Activated T-cell treated with anti-CD3 and anti-CD28 coated beads for 1 hour (primary cell): ENCODE data around the gene TMPRSS11B.
"Not testable (repeated sequence)": the region's sequence is repeated elsewhere in the genome, so short reads cannot be mapped to it uniquely, and the experiment has no call there.

Experiments
- DNase-seq: peaks from one replicate; pipeline ENCODE4 v3.0.0-alpha.2; 2020; ENCODE audit warnings: low read depth

TMPRSS11B gene

DNA sequence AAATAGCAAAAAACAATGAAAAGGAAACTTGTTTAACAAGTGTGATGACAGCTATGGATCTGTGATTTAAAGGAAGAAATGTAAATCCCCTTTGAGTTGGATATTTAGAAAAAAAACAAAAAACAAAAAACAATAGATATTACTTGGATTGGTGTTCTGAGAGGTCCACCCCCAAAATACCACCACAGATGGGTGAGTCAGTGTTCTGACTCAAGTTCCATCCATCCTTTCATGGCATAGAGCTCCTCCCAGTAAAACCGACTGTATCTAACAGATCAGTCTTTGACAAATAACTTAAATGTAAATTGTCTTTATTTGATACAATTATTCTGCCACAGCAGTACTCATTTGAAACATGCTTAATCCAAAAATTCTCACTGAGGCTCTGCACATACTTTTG, 27.4 kb downstream of the TMPRSS11B start:
- no peak for DNase-seq

DNA sequence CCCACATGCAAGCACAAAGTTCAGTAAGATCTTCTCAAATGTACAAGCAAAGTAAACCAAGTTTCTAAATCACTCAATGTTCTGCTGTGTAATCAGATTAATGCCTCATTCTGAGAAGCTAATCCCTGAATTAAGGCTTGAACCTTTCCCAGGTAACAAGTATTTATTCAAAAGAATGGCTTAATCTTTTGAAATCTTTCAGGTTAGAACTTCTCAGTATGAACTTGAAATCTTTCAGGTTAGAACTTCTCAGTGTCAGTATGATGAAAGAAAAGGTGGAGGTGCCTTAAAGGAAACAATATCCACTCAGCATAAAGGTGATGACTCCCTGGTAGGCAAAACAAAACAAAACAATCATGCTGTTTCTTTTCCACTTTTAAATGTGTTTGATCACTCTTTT, 29.0 kb downstream of the TMPRSS11B start:
- no peak for DNase-seq

DNA sequence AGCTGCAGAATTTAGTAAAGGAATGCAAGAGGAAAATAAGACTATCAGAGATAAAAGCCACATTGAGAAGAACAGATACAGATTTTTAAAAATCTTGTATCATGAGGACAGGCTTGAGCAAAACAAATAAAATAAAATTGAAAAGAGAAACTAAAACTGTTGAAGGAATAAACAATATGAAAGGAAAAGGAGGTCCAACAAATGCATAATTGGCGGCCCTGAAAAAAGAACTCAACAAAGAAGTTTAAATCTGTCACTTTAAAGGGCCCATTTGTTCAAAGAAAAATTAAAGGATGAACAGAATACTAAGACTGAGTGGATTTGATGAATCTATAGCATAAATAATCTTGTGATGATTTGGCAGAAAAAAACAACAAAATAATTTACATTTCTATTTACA, 36.5 kb downstream of the TMPRSS11B start:
- DNase-seq = no peak

DNA sequence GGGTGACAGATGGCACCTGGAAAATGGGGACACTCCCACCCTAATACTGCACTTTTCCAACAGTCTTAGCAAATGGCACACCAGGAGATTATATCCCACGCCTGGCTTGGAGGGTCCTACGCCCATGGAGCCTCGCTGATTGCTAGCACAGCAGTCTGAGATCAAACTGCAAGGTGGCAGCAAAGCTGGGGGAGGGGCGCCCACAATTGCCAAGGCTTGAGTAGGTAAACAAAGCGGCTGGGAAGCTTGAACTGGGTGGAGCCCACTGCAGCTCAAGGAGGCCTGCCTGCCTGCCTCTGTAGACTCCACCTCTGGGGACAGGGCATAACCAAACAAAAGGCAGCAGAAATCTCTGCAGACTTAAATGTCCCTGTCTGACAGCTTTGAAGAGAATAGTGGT, 51.2 kb downstream of the TMPRSS11B start:
- DNase-seq = not testable (repeated sequence)

DNA sequence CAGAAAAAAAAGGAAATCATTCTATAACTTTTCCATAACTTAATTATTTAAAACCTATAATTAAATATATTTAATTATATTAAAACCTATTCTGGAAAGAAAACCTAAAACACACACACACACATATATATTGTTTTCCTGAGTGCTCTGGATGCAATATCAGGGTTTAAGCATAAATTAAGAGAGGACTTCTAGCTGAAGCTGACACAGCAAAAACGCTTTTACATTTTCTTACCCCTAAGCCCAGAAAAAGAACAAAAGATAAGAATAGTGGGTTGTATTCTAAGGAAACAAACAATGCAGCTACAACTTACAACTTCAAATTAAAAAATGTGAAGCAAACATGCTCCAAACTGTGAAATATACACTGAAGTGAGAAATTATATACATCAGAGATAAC, 52.3 kb downstream of the TMPRSS11B start:
- DNase-seq = no peak

DNA sequence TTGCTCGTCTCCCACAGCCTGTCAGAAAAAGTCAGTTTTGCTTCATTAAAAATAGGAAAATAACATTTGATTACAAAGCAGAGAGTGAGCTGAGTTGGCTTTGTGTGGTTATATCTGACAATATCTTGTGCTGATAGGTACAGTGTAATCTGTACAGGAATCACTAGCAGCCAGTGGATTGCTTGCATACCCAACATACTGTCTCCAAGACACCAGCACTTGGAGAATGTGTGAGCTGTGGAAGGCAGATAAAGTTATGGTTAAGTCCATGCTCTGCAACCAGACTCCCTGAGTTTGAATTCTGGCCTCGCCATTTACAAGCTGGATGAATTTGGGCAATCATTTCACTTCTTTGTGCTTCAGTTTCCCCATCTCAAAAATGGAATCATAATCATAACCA, 58.3 kb downstream of the TMPRSS11B start:
- DNase-seq = no peak

DNA sequence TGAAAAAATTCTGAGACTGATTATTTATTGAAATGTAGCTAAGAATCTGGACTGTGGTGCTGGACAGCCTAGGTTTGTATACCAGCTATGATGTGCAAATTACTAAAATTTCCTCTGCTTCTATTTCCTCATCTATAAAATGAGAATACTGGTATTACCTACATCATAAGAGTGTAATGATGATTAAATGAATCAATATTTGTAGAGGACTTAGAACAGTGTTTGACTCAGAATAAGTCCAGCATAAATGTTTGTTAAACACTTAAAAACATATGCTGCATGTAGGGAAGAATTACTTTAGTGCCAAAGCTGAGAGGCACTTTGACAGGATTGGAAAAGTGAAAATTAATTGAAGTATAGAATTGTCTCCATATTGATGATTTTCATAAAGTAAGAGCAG, 60.6 kb downstream of the TMPRSS11B start:
- DNase-seq = no peak

DNA sequence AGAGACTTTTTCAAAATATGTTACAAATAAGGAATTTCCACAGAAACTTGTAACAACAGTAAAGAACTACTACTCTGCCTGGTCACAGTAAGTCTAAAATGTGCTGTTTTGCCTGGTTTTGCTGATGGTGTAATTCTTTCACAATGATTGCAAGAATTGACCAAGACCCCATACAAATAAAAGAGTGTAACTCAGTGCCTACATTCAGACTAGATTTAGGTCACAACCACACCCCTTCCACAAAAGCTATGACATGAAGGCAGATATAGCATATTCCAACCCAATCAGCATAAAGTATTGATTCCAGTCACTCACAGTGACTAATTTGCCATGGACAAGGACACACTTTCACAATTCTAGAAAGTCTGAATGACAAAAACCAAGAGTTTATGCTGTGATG, 62.1 kb downstream of the TMPRSS11B start:
- DNase-seq = no peak

DNA sequence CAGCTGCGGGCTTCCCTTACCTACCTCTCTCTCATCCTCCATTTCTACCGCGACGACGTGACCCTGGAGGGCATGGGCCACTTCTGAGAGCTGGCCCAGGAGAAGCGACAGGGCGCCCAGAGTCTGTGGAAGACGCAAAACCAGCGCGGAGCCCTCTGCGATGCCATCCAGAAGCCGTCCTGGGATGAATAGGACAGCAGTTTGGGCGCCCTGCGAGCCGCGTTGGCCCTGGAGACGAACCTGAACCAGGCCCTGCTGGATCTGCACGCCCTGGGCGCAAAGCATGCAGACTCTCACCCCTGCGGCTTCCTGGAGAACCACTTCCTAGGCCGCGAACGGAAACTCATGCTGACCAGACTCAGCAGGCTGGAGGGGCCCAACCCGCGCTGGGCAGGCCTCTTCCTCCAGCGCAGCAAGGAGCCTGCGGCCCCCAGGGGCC, 63.1 kb downstream of the TMPRSS11B start:
- DNase-seq = no peak

DNA sequence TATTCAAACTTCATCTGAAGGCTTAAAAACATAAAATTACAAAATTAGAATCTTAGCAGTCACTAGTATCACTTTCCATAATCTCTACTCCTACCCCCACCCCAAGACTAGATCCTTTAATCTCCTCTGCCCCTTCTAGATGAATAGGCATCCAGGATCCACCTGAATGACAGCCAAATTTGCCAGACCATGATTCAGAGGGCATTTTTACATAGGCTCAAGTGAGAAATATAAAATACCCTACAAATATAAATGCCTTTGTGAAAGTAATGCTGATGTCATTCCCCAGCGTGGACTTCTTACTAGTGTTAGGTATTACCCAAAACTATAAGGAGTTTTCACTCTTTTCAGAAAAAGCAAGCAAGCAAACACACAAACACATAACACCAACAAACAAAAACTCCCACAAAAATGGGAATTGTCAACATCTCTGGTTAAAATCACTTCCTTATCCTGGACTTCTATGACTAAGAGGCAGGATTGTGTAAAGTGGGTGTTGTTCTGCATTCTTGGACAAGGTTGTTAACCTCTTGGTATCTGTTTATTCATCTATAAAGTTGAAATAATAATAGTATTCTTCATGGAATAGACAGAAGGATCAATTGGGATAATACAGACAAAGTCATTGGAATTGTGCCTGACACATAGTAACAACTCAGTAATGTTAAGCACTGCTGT, 64.5 kb downstream of the TMPRSS11B start:
- no peak for DNase-seq

DNA sequence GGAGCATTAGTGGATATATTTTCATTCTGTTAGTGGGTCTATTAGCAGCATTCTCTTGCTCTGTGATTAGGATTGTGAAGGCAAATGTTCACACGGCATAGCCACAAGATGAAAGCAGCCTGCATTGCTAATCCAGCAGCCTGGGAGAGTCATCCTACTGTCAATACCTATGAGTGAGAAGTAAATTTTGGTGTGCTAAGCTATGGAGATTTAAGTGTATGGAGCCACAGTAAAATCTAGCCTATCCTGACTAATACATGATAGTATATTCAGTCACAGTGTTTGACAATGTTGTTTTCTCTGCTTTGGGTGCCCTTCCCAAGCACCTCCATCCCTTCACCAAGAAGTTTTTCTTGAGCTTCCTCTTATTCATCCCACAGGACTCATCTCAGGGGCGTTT, 68.6 kb downstream of the TMPRSS11B start:
- no peak for DNase-seq
